GM12801 (cell line): ENCODE data around the gene PROSER1.

Experiments
- CTCF ChIP-seq: IDR thresholded peaks from one replicate; pipeline ENCODE4 v1.5.1; 2011; ENCODE audit warnings: control low read depth; ENCODE audit not compliant: insufficient read length; ENCODE audit errors: extremely low read depth

Gene PROSER1

GRCh38 chr13:39038569-39039030 is 711 bp upstream of the PROSER1 start:
- TF ChIP-seq CTCF = no peak

DNA sequence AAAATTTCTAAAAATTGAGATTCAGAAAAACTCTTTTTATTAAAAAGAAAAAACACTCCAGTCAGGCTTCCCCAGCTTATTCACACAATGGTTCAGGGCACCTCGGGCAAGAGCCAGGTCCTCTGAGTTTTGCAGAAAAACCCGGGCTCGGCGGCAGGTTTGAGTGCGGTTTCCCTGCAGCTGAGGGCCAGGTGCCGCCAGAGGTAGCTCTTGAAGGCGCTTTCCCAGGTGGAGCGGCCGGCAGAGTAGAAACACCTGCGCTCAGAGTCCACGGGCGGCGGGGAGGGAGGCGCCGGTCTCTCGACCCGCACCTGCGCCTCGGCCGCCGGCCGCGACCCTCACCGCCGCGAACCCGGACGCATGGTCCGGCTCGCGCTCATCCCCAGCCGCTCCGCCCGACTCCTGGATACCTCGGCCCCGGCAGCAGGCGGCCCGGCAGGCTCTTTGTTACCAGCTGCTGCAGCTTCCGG is 444 bp downstream of the PROSER1 start:
- TF ChIP-seq CTCF = no peak

DNA sequence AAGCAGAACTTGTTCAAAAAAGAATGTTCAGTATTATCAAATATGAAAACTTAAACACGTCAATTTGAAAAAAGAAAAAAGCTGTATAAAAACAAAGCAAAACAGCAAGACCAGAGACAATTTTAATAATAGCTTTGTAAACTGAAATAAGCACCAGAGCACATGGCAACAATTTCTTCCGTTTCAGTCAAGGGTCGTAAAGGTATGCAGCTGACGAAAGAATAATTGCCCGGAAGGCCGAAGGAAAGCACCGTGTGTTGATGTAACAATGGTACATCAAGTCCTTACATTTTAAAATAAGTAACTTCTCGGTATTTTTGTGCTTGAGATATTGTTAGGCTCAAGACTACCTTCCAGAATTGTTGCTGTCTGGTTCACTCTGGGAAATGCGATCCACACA is 1.7 kb downstream of the PROSER1 start:
- no peak for TF ChIP-seq CTCF

GRCh38 chr13:39035799-39036198 is 2.1 kb downstream of the PROSER1 start:
- TF ChIP-seq CTCF = no peak

DNA sequence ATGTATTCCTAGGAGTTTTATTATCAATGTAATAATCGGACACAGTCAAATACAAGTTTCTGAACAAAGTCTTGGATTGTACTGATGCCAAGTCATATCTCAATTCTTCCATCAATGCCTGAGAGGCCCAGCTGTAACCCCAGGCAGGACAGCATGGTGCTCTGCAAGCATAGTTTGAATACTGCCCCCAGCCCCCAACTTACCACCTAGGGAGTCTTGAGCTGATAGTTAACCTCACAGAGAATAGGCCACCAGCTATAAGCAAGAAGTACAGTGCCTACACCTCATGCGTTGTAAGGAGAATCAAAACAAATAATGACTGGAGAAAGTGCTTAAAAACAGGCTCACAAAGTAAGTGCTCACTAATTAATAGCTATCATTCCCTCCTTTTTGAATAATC is 2.7 kb downstream of the PROSER1 start:
- no peak for TF ChIP-seq CTCF

- no peak for TF ChIP-seq CTCF
Measured at GRCh38 chr13:39034085-39034484, 3.8 kb downstream of the PROSER1 start.

DNA sequence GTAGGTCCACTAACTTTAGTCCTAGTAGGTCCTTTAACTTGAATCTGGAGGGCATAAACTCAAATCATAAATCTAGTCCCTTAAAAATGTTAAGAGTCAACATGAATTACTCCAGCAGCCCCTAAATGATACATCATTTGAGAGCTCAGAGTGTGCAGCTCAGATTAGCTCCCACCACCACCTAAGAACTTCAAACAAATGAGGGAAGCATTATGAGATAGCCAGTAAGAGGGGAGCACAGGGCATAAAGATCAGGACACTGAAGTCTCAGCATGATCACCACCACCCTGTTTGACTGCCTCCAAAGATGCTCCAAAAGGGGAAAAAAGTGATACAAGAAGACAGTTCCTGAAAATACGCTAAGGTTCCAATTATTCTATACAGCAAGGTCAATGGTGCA is 5.7 kb downstream of the PROSER1 start:
- no peak for TF ChIP-seq CTCF

DNA sequence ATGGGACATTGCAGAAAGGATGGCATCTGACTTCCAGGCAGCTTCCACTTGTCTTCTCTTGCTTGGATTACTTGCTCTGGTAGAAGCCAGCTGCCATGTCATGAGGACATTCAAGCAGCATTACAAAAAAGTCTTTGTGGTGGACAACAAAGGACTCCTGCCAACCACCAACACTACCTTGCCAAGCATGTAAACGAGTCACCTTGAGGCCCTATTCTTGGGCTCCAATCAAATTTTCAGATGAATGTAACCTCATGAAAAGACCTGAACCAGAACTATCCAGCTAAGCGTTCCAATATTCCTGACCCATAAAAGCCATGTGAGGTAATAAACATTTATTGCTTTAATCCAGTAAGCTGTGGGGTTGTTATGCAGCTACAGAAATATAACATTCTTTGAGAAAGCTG is 12.5 kb downstream of the PROSER1 start:
- TF ChIP-seq CTCF = no peak
